K562 (cell line): ENCODE data around the gene OR51V1. TPM values are rescaled to one million over a fixed set of nuclear protein-coding genes. Genes with fewer than 3 reads are reported as not detected.

Experiments used
- ATAC-seq: fragments of 200-7000 bp; cut with Tn5 transposase; 3 replicates; pipeline ENCODE4 v1.9.1; 2020; ENCODE audit warnings: moderate library complexity
- BruUV-seq: library from RNA; stranded (reverse); fragments of 400-500 nt; replicated peaks from 2 replicates; lab custom pipeline; 2021; lab: Mats Ljungman, UMichigan
- CTCF ChIA-PET: fragments of 300-600 bp; formaldehyde crosslinking; extraction: SDS; loops from one replicate; lab custom pipeline; 2021; ENCODE audit warnings: low intra/inter-chr PET ratio; lab: Yijun Ruan, JAX
- POLR2A ChIA-PET: fragments of 300-600, 350-650 bp; sonication (Branson Sonifier 250); formaldehyde crosslinking; extraction: SDS; loops from one replicate; lab custom pipeline; 2021; ENCODE audit warnings: antibody characterized with exemption, inconsistent platforms; lab: Yijun Ruan, JAX
- DNase-seq, 4 experiments: peaks; one replicate each; pipeline versions ENCODE4 v3.0.0 to v3.0.0-alpha.2; 2011 to 2018; ENCODE audit warnings: low spot score in 3 of 4, mixed read lengths in 3 of 4; ENCODE audit errors: extremely low read depth in 1 of 4
- FAIRE-seq: peaks from 2 replicates; lab custom pipeline; 2011; peaks lifted over from hg19 to GRCh38; lab: Jason Lieb, UNC
- H2AFZ ChIP-seq: 2 replicates; pipeline ENCODE4 v1.6.0; 2011; ENCODE audit warnings: low read depth, low read length, control low read depth, inconsistent platforms
- H3K27ac ChIP-seq: fragments of 200-600 bp; 3 replicates; pipeline ENCODE4 v1.8.0; 2011; ENCODE audit warnings: low read depth, mild to moderate bottlenecking, control low read depth, inconsistent platforms, low read length, moderate library complexity, mixed read lengths; ENCODE audit errors: extremely low read depth
- H3K27me3 ChIP-seq, 2 experiments: fragments of 300-600 bp in 1 of 2; 2 replicates in 1 of 2; 3 replicates in 1 of 2; pipeline versions ENCODE4 v1.6.0 to v1.8.0; 2011; ENCODE audit warnings: inconsistent platforms in 2 of 2, low read length in 2 of 2, mild to moderate bottlenecking in 1 of 2, mixed read lengths in 1 of 2, moderate library complexity in 1 of 2; ENCODE audit not compliant: control insufficient read depth in 2 of 2, insufficient read depth in 2 of 2
- H3K36me3 ChIP-seq: fragments of 300-600 bp; 3 replicates; pipeline ENCODE4 v1.8.0; 2011; ENCODE audit warnings: mild to moderate bottlenecking, low read length, inconsistent platforms; ENCODE audit not compliant: control insufficient read depth, insufficient read depth
- H3K4me1 ChIP-seq, 2 experiments: fragments of 200-600 bp in 1 of 2; replicated peaks in 1 of 2; 2 replicates in 1 of 2; 3 replicates in 1 of 2; pipeline versions ENCODE4 v1.5.1 to v1.8.0; 2011; ENCODE audit warnings: inconsistent platforms in 2 of 2, low read length in 2 of 2, mild to moderate bottlenecking in 1 of 2, mixed read lengths in 1 of 2, moderate library complexity in 1 of 2; ENCODE audit not compliant: control insufficient read depth in 2 of 2, insufficient read depth in 2 of 2
- H3K4me2 ChIP-seq: 2 replicates; pipeline ENCODE4 v1.6.1; 2011; ENCODE audit warnings: low read length, control low read depth, inconsistent platforms, mixed read lengths; ENCODE audit not compliant: insufficient read depth
- H3K4me3 ChIP-seq: fragments of 200-600 bp; sonication (generic), shearing (Covaris generic); 2 replicates; pipeline ENCODE4 v1.5.1; 2016; ENCODE audit warnings: control low read depth, inconsistent platforms
- H3K79me2 ChIP-seq: fragments of 200-600 bp; 3 replicates; pipeline ENCODE4 v1.8.0; 2011; ENCODE audit warnings: low read length, inconsistent platforms; ENCODE audit not compliant: control insufficient read depth, insufficient read depth
- H3K9ac ChIP-seq, 2 experiments: 2 replicates each; pipeline versions ENCODE4 v1.6.0 to v1.6.1; 2011; ENCODE audit warnings: low read depth in 2 of 2, low read length in 2 of 2, control low read depth in 1 of 2, inconsistent platforms in 1 of 2, mild to moderate bottlenecking in 1 of 2, mixed read lengths in 1 of 2; ENCODE audit not compliant: insufficient read depth in 1 of 2
- H3K9me1 ChIP-seq: one replicate; pipeline ENCODE4 v1.6.0; 2011; ENCODE audit warnings: inconsistent platforms, mild to moderate bottlenecking, low read length, moderate library complexity; ENCODE audit not compliant: control insufficient read depth, insufficient read depth
- H3K9me3 ChIP-seq: replicated peaks from 2 replicates; pipeline ENCODE4 v1.5.1; 2011; ENCODE audit warnings: low read depth, low read length, inconsistent platforms; ENCODE audit not compliant: control insufficient read depth, insufficient read depth
- H4K20me1 ChIP-seq: replicated peaks from 2 replicates; pipeline ENCODE4 v1.6.1; 2011; ENCODE audit warnings: low read length, inconsistent platforms, mixed read lengths; ENCODE audit not compliant: control insufficient read depth, insufficient read depth
- ASH1L ChIP-seq: fragments of 450-650 bp; IDR thresholded peaks from 2 replicates; pipeline ENCODE4 v1.6.1; 2018; ENCODE audit warnings: borderline replicate concordance, mild to moderate bottlenecking, low read depth; ENCODE audit not compliant: partially characterized antibody
- CAMTA2 ChIP-seq: fragments of 250-450 bp; sonication (Bioruptor Pico); conservative IDR thresholded peaks from 2 replicates; pipeline ENCODE4 v1.5.1; 2022
- ELF1 ChIP-seq: fragments of 200-800 bp; sonication (Bioruptor generic); IDR thresholded peaks from 2 replicates; pipeline ENCODE4 v1.6.1; 2016; ENCODE audit warnings: missing genetic modification characterization, missing compliant biosample characterization
- EP400 ChIP-seq: fragments of 450-650 bp; IDR thresholded peaks from 2 replicates; pipeline ENCODE4 v1.6.1; 2017; ENCODE audit warnings: antibody characterized with exemption, mild to moderate bottlenecking, moderate library complexity
- EWSR1 ChIP-seq: fragments of 450-650 bp; IDR thresholded peaks from 2 replicates; pipeline ENCODE4 v1.6.1; 2018; ENCODE audit warnings: borderline replicate concordance, mild to moderate bottlenecking, low read depth, moderate library complexity; ENCODE audit not compliant: partially characterized antibody
- KLF10 ChIP-seq: fragments of 250-450 bp; sonication (Bioruptor Pico); IDR thresholded peaks from 2 replicates; pipeline ENCODE4 v1.6.1; 2021; ENCODE audit warnings: matching md5 sums
- NEUROD1 ChIP-seq: fragments of 150-350 bp; IDR thresholded peaks from 2 replicates; pipeline ENCODE4 v1.6.1; 2014; ENCODE audit warnings: borderline replicate concordance, low read length, low read depth; ENCODE audit not compliant: partially characterized antibody
- POLR2A ChIP-seq: fragments of 450-650 bp; conservative IDR thresholded peaks from 2 replicates; pipeline ENCODE4 v1.6.1; 2016
- TSC22D4 ChIP-seq: fragments of 450-650 bp; IDR thresholded peaks from 2 replicates; pipeline ENCODE4 v1.6.1; 2016; ENCODE audit warnings: missing genetic modification characterization, missing biosample characterization, control low read depth
- ZFP30 ChIP-seq: fragments of 250-450 bp; sonication (Bioruptor Pico); IDR thresholded peaks from 2 replicates; pipeline ENCODE4 v1.8.0; 2022; ENCODE audit warnings: moderate library complexity, mild to moderate bottlenecking, inconsistent platforms, borderline replicate concordance
- ZNF174 ChIP-seq: fragments of 250-450 bp; sonication (Bioruptor Pico); IDR thresholded peaks from 2 replicates; pipeline ENCODE4 v1.4.0; 2020; ENCODE audit warnings: mild to moderate bottlenecking
- ZNF316 ChIP-seq: fragments of 450-650 bp; IDR thresholded peaks from 2 replicates; pipeline ENCODE4 v1.6.1; 2016
- ZNF324 ChIP-seq: fragments of 250-450 bp; sonication (Bioruptor Pico); IDR thresholded peaks from 2 replicates; pipeline ENCODE4 v1.4.0; 2020; ENCODE audit warnings: mild to moderate bottlenecking
- ZNF551 ChIP-seq: fragments of 250-450 bp; sonication (Bioruptor Pico); IDR thresholded peaks from 2 replicates; pipeline ENCODE4 v1.5.0; 2021; ENCODE audit warnings: mild to moderate bottlenecking, moderate library complexity
- WGBS: fragments of 100-300 bp; shearing (Covaris generic); methylation state at CpG from one replicate; pipeline ENCODE4 v1.1.6; 2016; ENCODE audit warnings: low coverage, mixed read lengths; ENCODE audit not compliant: insufficient coverage; ENCODE audit errors: missing lambda C conversion rate; 5-methylcytosine and 5-hydroxymethylcytosine counted together
- in situ Hi-C: fragments of 300-500 bp; cut with MboI; formaldehyde crosslinking; loops from 4 replicates; pipeline ENCODE4 v1.15.0; 2018; ENCODE audit warnings: inconsistent platforms, mixed read lengths
- intact Hi-C: fragments of 100-400 bp; cut with micrococcal nuclease; formaldehyde crosslinking; loops from 2 replicates; pipeline ENCODE4 v1.14.2; 2022
- polyA plus RNA-seq, 8 experiments: library from polyadenylated mRNA; depleted of rRNA in 4 of 8; stranded (reverse) in 5 of 8; unstranded in 3 of 8; fragments of >200 nt; fragmentation: Nextera tagmentation in 2 of 8; fragmentation: Illumina TruSeq in 1 of 8; extraction: Ambion mirVana in 2 of 8; extraction: Trizol in 1 of 8; gene quantifications; 2 replicates each; pipeline versions ENCODE4 v1.2.1 to v1.2.3, GENCODE V29; 2011 to 2014; ENCODE audit warnings: inconsistent platforms in 1 of 8, missing spikeins in 1 of 8
- total RNA-seq, 7 experiments: library from RNA; depleted of rRNA in 6 of 7; stranded (reverse); fragments of >200 nt in 6 of 7; fragmentation: Illumina TruSeq in 2 of 7; extraction: Trizol in 2 of 7; gene quantifications; 2 replicates each; pipeline versions ENCODE4 v1.2.1 to v1.2.3, GENCODE V29; 2011 to 2021; ENCODE audit warnings: low replicate concordance in 1 of 7
- TF ChIP-seq, protein P1 (sequence below), 2 experiments: fragments of 450-650 bp; IDR thresholded peaks; 2 replicates each; pipeline ENCODE4 v1.6.1; 2016
- TF ChIP-seq, protein P2 (sequence below): fragments of 250-450 bp; sonication (Bioruptor Pico); IDR thresholded peaks from 2 replicates; pipeline ENCODE4 v1.9.0; 2021; ENCODE audit warnings: mild to moderate bottlenecking
- TF ChIP-seq, protein P3 (sequence below): fragments of 450-650 bp; formaldehyde crosslinking; IDR thresholded peaks from 2 replicates; pipeline ENCODE4 v1.4.0; 2020; ENCODE audit warnings: mild to moderate bottlenecking, mixed read lengths

Gene OR51V1
- total and polyA plus RNA-seq, 9 of the 15 experiments (the other 6 are each of a cell fraction or from before 2014, with no cell fraction given) = not detected

DNA sequence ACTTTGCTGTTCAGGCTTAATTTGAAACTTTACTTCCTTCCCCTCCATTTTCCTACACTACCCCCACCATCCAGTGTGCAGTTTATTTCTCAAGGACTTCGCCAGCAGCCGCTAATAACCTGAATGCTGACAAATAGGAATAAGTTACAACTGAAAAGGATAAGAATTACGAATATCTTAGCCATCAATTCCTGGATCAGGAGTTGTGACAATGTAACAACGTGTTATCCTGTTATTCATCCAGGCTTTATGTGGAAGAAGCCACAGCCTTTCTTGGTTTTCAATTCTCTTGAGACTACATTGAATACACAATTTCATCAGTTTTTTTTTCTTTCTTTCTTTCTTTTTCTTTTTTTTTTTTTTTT is 43.3 kb upstream of the OR51V1 start:
- Histone ChIP-seq H3K36me3 (peaks cover 40% of the 10 kb centered on the region), H3K4me3 (peak overlapping the region; percentile 26; the same call in 1 of the 2 replicates), H3K79me2 (peaks cover 91% of the 10 kb centered on the region), H4K20me1 (0 out of 2 replicates have a peak, but pooled peaks cover 5% of the 10 kb centered on the region), H3K27ac (peak overlapping the region; percentile 80), H3K4me2 (peak overlapping the region; percentile 88), H3K9me3 (no peaks in the 10 kb centered on the region), H3K9ac (peak overlapping the region in 1 of 2 experiments; percentile 70; a peak in 2 of 4 replicates), H3K4me1 (peaks cover 8 to 31% of the 10 kb centered on the region in 2 experiments), H3K27me3 (no peaks in the 10 kb centered on the region), H2AFZ (peak overlapping the region; percentile 48; the same call in 1 of the 2 replicates), H3K9me1 (no peaks in the 10 kb centered on the region)
- intact Hi-C loops = loop anchor here (2.0 kb wide), 3 partner anchors 37 to 119 kb away; no protein-coding TSS in a partner anchor
- no TSS peak for BruUV-seq
- ATAC-seq (no peak), DNase-seq (no peak), FAIRE-seq (no peak)
- ChIA-PET CTCF (no interaction called here), POLR2A (no interaction called here)
- WGBS = 13% methylated on average over 4 of the region's 4 CpGs
- in situ Hi-C loops = loop anchor here (5.0 kb wide), 1 partner anchor 44 kb away; no protein-coding TSS in a partner anchor
- TF ChIP-seq ZNF551 (CRISPR knock-in tag) (peak; percentile 75; the same call in 1 of the 2 replicates), TSC22D4 (tag) (no peak), EP400 (peak; percentile 3; the same call in 1 of the 2 replicates), ASH1L (no peak), EWSR1 (peak; percentile 79), NEUROD1 (no peak), ZNF174 (CRISPR knock-in tag) (0 out of 2 replicates have a peak, but pooled peaks have one; percentile 16), CAMTA2 (CRISPR knock-in tag) (peak; percentile 88; the same call in 1 of the 2 replicates), ELF1 (tag) (no peak), POLR2A (peak; percentile 48), ZFP30 (CRISPR knock-in tag) (peak; percentile 34; the same call in 1 of the 2 replicates), ZNF316 (peak; percentile 4; the same call in 1 of the 2 replicates), ZNF324 (CRISPR knock-in tag) (no peak), KLF10 (peak; percentile 74; the same call in 1 of the 2 replicates)
- TF ChIP-seq, protein P1, sequence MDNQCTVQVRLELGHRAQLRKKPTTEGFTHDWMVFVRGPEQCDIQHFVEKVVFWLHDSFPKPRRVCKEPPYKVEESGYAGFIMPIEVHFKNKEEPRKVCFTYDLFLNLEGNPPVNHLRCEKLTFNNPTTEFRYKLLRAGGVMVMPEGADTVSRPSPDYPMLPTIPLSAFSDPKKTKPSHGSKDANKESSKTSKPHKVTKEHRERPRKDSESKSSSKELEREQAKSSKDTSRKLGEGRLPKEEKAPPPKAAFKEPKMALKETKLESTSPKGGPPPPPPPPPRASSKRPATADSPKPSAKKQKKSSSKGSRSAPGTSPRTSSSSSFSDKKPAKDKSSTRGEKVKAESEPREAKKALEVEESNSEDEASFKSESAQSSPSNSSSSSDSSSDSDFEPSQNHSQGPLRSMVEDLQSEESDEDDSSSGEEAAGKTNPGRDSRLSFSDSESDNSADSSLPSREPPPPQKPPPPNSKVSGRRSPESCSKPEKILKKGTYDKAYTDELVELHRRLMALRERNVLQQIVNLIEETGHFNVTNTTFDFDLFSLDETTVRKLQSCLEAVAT (IDR thresholded peaks at IDR 0.05) = peak; percentile 12 to 71; a peak in 3 of 4 replicates
- TF ChIP-seq, protein P2, sequence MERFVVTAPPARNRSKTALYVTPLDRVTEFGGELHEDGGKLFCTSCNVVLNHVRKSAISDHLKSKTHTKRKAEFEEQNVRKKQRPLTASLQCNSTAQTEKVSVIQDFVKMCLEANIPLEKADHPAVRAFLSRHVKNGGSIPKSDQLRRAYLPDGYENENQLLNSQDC = peak; percentile 74
- TF ChIP-seq, protein P3, sequence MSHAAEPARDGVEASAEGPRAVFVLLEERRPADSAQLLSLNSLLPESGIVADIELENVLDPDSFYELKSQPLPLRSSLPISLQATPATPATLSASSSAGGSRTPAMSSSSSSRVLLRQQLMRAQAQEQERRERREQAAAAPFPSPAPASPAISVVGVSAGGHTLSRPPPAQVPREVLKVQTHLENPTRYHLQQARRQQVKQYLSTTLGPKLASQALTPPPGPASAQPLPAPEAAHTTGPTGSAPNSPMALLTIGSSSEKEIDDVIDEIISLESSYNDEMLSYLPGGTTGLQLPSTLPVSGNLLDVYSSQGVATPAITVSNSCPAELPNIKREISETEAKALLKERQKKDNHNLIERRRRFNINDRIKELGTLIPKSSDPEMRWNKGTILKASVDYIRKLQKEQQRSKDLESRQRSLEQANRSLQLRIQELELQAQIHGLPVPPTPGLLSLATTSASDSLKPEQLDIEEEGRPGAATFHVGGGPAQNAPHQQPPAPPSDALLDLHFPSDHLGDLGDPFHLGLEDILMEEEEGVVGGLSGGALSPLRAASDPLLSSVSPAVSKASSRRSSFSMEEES (CRISPR knock-in tag) = peak; percentile 12; the same call in 1 of the 2 replicates
